HG03045 (cell line): ENCODE measurements around the gene ZNF366.

Experiments used
- ATAC-seq: cut with Tn5 transposase; IDR thresholded peaks from one replicate; pipeline ENCODE4 v1.9.1; 2021; ENCODE audit warnings: mild to moderate bottlenecking, moderate library complexity; ENCODE audit not compliant: unreplicated experiment

The ZNF366 gene

DNA sequence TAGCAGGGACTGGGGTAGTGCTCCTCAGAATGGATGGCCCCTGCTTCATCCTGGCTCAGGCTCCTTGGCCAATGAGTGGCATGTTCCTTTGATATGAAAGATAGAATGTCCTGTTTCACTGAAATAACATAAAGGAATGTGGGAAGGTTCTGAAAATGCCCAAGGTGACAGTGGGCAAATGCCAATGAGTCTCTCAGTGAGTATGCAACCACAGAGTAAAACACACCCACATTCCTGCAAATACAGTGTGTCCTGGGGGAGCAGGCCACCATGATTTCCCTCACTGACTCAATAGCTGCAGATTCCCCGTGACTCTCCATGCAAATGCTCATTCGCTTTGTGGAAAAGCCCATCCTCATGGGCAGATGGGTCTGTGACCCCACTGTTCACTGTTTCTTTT is 36.4 kb downstream of the ZNF366 start:
- ATAC-seq, result no peak

DNA sequence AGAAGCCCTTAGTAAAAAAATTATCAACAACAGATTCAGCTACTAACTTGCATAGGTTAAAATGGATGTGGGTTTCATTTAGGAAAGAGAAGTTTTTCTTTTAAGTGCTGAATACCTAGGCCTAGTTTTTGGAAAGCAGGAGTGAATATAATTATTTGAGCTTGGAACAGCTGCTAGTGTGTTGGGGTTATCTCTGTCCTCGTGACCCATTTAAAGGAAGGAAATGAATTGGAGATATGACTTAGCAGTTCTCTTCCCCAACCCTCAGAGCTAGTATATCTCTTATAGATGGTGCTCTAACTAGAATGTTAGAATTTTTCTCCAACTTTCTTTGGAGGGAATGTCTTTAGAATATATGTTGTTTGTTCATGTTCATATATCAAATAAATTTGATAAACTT is 38.6 kb downstream of the ZNF366 start:
- no peak for ATAC-seq

DNA sequence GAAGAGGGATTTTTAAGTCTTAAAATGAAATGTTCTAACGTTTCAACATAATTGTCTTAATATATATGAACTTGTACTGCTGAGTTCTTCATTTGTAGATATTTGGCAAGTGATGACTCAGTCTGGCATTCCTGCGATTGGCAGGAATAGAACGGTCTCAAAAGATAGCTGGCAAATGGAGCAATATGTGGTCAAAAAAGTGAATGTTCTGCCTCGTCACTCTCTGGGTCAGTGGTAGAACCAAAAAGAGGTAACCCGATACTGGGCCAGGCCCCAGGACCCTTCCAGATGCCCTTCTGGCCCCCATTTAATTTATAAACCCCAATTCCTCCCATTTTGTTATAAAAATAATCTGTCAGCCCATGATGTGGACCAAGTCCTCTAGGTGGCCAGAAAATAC is 39.2 kb downstream of the ZNF366 start:
- no peak for ATAC-seq

DNA sequence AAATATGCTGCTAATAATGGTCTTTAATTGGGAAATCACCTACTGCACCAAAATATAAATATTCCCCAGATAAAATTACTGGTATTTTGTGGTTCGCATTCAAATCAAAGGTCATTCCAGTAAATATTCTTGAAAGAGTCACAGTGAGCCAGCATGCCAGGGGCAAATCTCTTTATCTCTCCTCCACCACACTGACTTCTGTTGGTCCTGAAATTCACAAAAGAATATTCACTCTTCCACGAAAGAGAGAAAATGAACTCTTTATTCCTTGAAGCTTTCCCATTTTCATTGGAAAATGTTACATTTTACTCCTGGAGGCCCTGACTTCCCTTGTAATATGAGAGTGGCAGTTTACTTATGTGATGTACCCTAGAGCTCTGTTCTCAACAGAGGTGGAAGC is 39.7 kb downstream of the ZNF366 start:
- no peak for ATAC-seq

DNA sequence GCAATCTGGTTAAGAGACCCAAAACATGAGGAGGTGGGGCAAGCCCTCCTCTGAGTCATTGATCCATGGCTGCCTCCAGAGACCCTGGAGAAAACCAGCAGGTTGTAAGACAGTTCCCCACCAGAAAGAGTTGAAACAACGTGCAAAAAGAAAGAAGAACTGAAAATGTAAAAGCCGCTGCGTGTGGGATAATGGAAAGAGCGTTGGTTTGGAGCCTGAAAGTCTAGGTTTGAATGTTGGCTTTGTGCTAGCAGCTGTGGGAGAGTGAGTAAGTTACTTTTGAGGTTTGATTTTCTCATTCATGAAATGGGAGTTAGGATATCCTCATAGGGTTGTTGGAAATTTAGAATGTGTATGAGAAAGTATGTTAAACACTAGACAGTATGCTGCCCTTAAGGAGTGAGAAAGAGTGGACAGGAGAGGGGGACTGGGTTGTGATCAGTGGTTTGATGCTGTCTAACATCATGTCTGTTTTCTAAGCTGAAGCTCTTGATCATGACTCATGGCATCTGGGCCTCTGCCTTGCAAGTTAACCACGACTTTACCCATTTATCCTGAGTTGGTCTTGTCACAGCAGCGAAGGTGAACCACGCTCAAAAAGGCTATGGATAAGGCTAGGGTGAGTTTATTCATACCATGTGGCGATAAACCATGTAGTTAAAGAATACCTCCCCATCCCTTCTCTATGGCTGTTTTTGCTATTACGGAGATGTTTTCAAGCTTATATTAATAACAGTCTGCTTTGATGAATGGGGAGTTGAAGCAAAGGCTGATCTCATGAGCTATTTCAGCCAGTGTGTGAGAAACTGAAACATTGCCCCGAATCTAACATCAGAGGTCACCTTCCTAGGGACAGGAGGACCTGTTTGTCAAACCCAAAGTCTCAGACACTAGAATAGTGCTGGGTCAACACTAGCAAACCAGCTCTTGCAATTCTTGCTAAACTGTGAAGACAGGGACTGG is 41.3 kb downstream of the ZNF366 start:
- ATAC-seq, result peak; percentile 77

DNA sequence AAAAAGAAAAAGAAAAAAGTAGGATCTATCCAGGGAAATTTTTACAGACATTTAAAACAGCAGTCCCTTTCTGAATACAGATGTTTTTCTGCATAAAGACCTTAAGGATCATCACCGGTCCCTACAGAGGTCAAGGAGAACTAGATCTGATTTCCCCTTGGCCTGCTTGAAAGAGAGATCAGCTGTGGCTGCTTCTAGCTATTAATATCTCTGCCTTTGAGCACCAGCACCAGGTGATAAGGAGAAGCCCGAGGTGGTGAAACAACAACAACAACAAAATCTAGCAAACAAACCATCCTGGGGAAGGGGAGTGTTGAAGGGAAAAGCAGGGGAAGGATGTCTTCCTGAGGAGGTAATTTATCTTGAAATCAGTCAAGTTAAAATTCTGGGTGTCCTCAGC is 42.1 kb downstream of the ZNF366 start:
- ATAC-seq, result peak; percentile 30

DNA sequence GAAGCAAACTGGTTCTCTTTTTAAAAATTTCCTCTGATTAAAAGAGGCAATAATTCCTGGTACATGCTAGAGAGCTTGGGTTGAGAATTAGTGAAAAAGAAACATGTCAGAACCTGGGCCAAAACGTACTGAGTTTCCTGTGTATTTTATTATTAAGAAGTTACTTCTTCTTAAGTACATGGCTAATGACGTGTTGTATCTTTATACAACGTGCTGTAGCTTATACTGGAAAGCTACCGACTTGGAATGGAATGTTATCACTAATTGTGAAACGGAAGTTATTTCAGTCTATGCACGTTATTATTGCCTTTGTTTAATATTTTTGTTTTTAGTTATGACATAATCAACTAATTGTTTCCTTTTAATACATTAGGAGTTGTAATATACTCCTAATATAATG is 43.1 kb downstream of the ZNF366 start:
- ATAC-seq, result no peak

DNA sequence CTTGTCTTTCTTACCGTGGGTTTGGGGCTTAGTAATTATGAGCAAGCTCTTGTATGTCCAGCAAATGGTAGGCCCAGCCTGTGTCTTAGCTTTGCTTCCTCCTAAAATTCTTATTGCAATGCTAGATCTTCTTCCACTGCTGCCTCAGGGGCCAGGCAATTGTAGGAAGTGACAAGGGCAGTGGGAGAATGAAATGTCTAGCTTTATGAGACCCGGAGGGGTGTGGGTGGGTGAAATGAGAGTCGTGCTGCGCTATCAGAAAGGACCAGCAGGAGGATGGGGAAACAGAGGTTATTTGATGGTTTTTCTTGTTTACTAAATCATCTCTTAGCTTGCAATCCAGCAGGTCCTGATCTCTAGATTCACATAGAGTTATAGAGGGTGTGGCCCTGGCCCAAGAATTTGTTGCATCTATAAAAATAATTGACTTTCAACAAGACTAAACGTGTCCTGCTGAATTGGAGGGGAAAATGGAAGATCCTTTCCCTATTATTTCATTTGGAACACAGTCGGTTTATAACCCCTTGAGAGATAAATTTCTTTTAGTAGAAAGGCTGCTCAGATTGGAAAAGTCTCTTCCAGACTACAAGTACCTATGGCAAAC is 43.7 kb downstream of the ZNF366 start:
- no peak for ATAC-seq

DNA sequence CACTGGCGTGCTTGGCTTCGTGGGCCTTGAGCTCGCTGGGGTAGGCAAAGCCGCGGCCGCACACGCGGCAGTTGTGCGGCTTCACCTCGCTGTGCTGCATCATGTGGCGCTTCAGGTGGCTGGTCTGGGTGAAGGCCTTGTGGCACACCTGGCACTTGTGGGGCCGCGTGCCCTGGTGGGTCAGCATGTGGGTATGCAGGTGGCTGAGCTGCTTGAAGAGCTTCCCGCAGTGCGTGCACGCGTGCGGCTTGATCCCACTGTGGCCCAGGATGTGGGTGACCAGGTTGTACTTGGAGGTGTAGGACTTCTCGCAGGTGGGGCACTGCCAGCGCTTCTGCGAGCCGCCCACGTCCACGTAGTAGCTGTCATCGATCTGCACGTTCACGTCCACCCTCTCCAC is 46.8 kb downstream of the ZNF366 start:
- ATAC-seq, result no peak

DNA sequence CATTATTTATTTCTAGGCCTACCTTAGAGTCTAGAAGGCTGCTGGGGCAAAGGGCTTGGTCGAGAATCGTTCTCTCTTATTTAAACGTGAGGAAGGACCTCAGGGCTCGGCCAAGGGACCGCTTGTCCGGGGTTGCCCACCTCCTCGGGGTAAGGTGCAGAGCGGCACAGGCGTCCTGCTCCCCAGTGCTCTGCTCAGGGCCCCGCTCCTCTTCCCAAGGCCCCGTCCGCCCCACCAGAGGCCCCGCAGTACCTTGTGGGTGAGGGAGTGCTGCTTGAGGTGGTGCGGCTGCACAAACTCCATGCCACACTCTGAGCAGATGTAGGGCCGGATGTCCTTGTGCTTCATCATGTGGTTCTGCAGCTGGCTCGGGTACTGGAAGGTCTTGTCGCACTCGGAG is 47.3 kb downstream of the ZNF366 start:
- no peak for ATAC-seq

DNA sequence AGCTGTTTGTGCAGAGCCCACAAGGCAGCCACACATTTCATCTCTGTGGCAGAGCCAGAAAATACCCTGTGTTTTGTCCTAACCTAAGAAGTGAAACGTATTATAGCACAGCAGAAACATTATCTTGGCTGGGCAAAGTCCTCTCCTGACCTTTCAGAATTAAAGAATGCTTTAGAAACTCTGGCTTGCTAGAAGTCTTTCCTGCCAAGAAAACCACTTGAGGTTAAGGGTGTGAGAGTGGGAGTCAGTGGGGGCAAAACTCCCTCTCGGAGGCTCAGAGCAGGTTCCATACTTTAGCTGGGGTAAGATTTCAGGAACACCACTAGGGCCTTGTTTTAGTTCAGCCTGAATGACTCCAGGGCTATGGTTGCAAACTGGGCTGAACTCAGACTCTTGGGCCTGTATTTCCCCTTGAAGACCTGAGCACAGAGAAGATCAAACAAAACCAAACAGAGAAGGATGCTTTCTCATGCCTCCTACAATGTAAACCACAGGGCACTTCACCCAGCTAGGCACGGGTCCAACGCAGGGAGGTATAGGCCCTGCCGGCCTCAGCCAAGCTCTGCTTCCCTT is 48.0 kb downstream of the ZNF366 start:
- no peak for ATAC-seq

DNA sequence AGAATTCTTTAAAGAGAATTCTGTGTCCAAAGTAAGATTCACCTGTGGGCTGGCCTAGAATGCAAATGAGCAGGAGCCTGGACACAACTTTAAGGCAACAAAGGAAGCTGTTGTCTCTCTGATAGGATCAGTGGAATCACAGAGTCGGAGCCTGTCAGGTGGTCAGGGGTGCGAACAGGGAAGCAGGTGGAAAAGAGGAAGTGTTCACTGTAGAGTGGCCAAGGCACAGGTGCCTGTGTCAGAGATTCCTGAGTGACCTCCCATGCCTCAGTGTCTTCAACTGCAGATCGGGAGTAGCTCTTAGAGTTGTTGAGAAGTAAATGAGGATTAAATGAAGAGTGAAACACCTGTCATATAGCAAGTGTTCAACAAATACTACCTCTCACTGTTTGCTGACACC is 48.8 kb downstream of the ZNF366 start:
- no peak for ATAC-seq

DNA sequence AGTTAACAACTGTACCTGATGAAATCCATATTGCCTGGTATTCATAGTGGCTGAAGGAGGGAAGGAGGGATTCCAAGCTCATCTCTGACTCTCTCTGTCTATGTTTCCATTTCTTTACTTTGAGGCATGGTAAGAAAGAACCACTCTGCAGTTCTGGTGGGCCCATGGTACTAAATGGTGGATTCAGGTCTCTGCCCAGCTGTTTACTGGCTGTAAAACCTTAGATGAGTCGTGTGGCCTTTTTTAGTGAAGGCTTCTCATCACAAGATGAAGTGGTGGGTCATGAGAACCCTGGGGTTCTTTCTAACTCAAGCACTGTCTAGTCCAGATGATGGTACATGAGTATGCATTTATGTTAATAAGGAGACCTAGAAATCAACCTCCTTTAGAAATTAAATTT is 49.7 kb downstream of the ZNF366 start:
- ATAC-seq, result no peak

DNA sequence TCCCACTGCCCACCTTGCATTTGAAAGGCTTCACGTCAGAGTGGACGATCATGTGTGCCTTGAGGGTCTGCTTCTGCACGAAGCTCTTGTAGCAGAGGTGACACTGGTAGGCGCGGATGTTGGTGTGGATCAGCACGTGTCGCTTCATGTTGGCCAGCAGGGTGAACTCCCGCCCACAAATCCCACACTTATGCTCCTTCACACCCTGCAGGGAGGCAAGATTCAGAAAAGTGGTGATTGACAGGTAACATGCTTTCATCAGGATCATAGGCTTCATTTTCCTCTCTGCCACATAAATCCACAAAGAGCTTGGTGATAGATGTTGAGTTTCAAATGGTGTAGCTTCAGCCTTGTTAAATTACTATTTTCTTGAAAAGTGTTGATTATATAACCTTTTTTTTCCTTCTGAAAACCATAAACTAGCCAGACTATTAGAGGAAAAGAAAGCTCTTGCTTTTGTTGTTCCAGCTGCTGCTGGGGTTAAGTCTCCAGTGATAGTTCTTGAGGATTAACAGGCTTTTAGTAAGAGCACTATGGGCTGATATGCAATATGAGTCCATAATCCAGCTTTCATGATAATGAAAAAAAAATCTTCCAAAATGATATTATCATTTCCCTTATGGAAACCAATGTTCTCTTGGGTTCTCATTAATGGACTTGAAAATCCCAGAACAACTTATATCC is 50.7 kb downstream of the ZNF366 start:
- no peak for ATAC-seq

DNA sequence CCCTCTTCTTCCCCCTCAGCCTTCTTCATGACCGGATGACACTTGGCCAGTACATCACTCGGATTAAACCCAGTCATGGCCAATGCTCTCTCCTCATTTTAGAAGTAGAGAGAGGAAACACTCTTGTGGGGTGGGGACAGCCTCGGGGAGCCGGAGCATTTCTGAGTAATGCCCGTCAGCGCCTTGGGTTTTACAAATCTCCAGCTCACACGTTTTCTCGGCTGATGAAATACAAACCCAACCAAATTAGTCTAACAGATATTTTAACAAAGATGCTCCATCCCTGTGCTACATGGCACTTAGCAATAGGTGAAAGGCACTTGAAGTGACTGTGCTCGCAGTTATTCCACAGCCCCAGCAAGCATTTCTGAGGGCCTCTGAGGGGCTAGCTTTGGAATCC is 51.7 kb downstream of the ZNF366 start:
- ATAC-seq, result no peak

DNA sequence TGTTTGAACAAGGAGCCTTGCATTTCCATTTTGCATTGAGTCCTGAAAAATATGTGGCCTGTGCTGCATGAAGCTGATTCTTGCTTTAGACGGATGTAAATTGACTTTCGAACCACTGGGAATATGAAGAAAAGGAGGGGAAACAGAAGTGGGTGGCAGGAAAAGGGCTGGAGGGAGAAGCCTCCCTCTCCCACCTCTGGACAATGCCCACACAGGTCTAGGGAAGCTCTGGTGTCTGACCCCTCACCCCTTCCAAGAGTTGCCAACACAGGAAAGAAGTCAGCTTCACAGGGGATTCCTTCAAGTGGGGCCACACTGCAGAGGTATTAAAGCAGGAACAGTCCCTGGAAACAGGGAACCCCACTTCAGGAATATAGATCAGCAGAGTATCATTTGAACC is 52.2 kb downstream of the ZNF366 start:
- no peak for ATAC-seq

DNA sequence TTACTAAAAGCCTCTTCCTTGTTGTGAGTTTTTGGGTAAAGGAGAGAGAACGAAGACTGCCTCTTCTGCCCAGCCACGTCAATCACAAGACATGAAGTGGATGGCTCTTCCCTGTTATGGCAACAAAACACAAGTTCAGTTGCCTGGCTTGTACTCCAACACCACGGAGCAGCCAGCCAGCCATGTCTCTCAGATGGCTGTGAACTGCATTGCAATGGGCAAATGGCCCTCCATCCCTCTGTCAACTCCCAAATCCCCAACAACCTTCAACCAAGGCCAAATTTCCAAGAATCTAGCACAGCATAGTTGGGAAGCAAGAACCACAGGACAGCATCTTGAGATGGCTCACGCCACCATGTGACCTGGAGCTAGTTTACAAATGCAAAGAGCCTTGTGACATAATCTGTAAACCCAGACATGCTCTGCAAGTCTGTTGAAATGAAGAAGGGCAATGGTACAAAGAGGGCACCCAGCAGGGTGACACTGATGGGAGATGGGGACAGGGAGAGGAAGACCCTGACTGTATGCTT is 53.9 kb downstream of the ZNF366 start:
- no peak for ATAC-seq

DNA sequence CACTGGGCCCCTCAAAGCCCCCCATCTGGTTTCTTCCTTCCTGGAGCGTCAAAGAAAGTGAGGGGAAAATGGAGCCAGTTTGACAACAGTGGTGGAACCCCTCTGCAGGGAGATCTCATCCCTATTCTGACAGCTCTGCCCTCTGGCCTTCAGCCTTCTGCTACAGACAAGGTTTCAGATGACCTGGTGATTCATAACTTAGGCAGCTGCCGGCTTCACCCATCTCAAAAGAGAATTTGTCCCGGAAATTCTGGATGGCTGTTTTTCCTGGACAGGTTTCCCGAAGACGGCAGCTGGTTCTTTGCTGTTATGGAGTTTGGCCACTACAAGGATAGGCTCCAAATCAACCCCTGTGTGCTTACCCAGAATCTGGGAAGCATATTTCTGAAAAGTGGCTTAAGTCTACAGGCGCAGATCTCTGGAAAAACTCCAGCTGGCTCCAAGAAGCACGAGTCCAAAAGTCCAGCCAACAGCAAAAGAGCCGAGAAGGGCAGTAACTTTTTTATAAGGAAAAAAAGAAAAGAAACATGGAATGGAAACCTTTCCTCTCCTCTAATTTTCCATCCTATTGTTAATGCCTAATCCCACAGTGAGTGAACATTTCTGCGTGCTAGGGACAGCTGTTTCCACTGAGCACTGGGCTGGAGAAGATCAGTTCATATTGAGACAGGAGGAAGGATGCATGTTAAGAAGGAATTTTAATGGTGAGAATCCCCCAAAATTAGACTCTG is 54.5 kb downstream of the ZNF366 start:
- ATAC-seq, result no peak

DNA sequence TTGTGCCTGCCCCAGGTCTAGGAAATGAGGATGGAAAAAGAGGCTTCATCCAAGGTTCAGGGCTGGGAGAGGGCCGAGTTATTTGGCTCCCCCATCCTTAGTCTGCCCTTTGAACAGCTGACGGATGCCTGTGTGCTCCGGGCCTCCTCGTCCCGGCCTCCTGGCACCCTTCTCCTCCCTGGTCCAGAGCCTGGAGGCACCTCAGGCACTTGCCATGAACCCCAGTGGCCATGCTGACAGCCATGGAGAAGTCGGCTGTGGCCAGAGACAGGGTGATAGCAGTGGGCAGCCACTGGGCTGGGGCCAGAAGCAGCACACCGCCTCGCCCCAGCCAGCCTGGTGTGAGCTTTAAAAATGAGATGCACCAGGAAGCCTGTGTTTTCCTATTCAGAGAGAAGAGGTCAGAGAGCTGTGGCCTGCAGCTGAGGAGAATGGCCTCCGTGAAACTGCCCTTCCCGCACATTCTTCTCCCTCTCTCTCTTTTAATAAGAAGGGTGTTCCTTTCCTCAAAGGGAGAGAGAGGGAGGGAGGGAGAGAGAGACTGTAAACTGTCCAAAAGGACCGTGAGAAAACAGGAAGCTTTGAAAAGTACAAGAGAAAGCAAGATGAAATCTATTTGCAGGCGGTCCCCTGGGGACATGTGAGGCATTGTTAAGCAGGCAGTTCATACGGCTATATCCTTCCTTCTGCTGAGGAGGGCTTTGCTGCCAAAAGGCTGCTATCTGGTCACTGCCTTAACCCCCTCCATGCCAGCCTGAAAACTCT is 55.3 kb downstream of the ZNF366 start:
- no peak for ATAC-seq

DNA sequence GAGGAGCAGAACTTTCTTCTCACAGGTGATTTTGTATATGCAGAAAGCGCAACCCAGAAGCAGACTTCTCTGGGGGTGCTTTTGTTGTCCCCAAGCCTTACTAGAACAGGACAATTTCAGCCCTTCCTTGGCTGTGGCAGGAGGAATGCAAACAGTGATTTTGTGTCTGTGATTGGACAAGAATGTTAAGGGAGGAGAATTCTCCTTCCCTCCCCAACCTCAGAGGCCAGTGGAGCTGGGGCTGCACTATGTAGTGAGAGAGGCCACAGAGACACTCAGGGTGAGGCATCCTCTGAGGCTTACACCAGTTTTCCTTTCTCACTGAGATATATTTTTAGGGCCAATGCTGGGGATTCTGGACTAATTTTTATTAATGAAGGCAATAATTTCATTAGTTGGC is 58.8 kb downstream of the ZNF366 start:
- ATAC-seq, result no peak
